K562 (cell line): ENCODE measurements around the gene HNRNPH3. TPM values are rescaled to one million over a fixed set of nuclear protein-coding genes. Genes with fewer than 3 reads are reported as not detected.

Experiments used
- CXXC5 ChIP-seq: fragments of 250-450 bp; sonication (Bioruptor Pico); IDR thresholded peaks from 2 replicates; pipeline ENCODE4 v1.8.0; 2022; ENCODE audit warnings: inconsistent platforms, mild to moderate bottlenecking, moderate library complexity
- DPF2 ChIP-seq: fragments of 450-650 bp; IDR thresholded peaks from 2 replicates; pipeline ENCODE4 v1.6.1; 2016
- HDAC8 ChIP-seq: fragments of 450-650 bp; IDR thresholded peaks from 2 replicates; pipeline ENCODE4 v1.6.1; 2016; ENCODE audit warnings: mild to moderate bottlenecking, missing genetic modification characterization, moderate library complexity, missing compliant biosample characterization
- HMGXB4 ChIP-seq: sonication (generic); formaldehyde crosslinking; IDR thresholded peaks from 2 replicates; pipeline ENCODE4 v1.8.1; 2023; ENCODE audit warnings: mild to moderate bottlenecking, missing genetic modification reagents
- HNRNPUL1 ChIP-seq: fragments of 200-400 bp; formaldehyde crosslinking; IDR thresholded peaks from 2 replicates; pipeline ENCODE4 v1.6.1; 2017; ENCODE audit warnings: low read length
- LCOR ChIP-seq: sonication (generic); formaldehyde crosslinking; IDR thresholded peaks from 2 replicates; pipeline ENCODE4 v1.8.0; 2022; ENCODE audit warnings: mild to moderate bottlenecking, missing genetic modification reagents
- POU5F1 ChIP-seq: fragments of 150-350 bp; IDR thresholded peaks from 2 replicates; pipeline ENCODE4 v1.6.1; 2014; ENCODE audit warnings: borderline replicate concordance, low read length, low read depth, mild to moderate bottlenecking; ENCODE audit not compliant: partially characterized antibody
- SLC30A9 ChIP-seq: fragments of 250-450 bp; sonication (Bioruptor Pico); IDR thresholded peaks from 2 replicates; pipeline ENCODE4 v1.8.0; 2022; ENCODE audit warnings: mild to moderate bottlenecking, moderate library complexity
- SREBF2 ChIP-seq: sonication (generic); formaldehyde crosslinking; IDR thresholded peaks from 2 replicates; pipeline ENCODE4 v1.4.0; 2020; ENCODE audit warnings: mild to moderate bottlenecking, missing genetic modification reagents
- THAP12 ChIP-seq: fragments of 250-450 bp; sonication (Bioruptor Pico); IDR thresholded peaks from 2 replicates; pipeline ENCODE4 v1.9.0; 2021; ENCODE audit warnings: mild to moderate bottlenecking, inconsistent platforms
- ZC3H8 ChIP-seq: fragments of 450-650 bp; IDR thresholded peaks from 2 replicates; pipeline ENCODE4 v1.6.1; 2017
- ZNF134 ChIP-seq: fragments of 250-450 bp; sonication (Bioruptor Pico); conservative IDR thresholded peaks from 2 replicates; pipeline ENCODE4 v1.4.0; 2020
- ZNF431 ChIP-seq: sonication (generic); formaldehyde crosslinking; IDR thresholded peaks from 2 replicates; pipeline ENCODE4 v1.8.0; 2022; ENCODE audit warnings: mild to moderate bottlenecking, missing genetic modification reagents
- ZNF583 ChIP-seq: fragments of 250-450 bp; sonication (Bioruptor Pico); IDR thresholded peaks from 2 replicates; pipeline ENCODE4 v1.4.0; 2020
- polyA plus RNA-seq, 8 experiments: library from polyadenylated mRNA; depleted of rRNA in 4 of 8; stranded (reverse) in 5 of 8; unstranded in 3 of 8; fragments of >200 nt; fragmentation: Nextera tagmentation in 2 of 8; fragmentation: Illumina TruSeq in 1 of 8; extraction: Ambion mirVana in 2 of 8; extraction: Trizol in 1 of 8; gene quantifications; 2 replicates each; pipeline versions ENCODE4 v1.2.1 to v1.2.3, GENCODE V29; 2011 to 2014; ENCODE audit warnings: inconsistent platforms in 1 of 8, missing spikeins in 1 of 8
- total RNA-seq, 7 experiments: library from RNA; depleted of rRNA in 6 of 7; stranded (reverse); fragments of >200 nt in 6 of 7; fragmentation: Illumina TruSeq in 2 of 7; extraction: Trizol in 2 of 7; gene quantifications; 2 replicates each; pipeline versions ENCODE4 v1.2.1 to v1.2.3, GENCODE V29; 2011 to 2021; ENCODE audit warnings: low replicate concordance in 1 of 7
- TF ChIP-seq, protein P1 (sequence below): fragments of 250-450 bp; sonication (Bioruptor Pico); IDR thresholded peaks from 2 replicates; pipeline ENCODE4 v1.8.0; 2022; ENCODE audit warnings: moderate library complexity, mild to moderate bottlenecking, inconsistent platforms
- TF ChIP-seq, protein P2 (sequence below): fragments of 450-650 bp; IDR thresholded peaks from 2 replicates; pipeline ENCODE4 v1.6.1; 2017; ENCODE audit warnings: antibody characterized with exemption, mild to moderate bottlenecking
- TF ChIP-seq, protein P3 (sequence below): sonication (generic); formaldehyde crosslinking; IDR thresholded peaks from 2 replicates; pipeline ENCODE4 v1.8.0; 2022; ENCODE audit warnings: missing genetic modification reagents, mild to moderate bottlenecking, borderline replicate concordance

The HNRNPH3 gene
- total and polyA plus RNA-seq, 9 of the 15 experiments (the other 6 are each of a cell fraction or from before 2014, with no cell fraction given) = 52.8 to 562 (median 152) TPM

DNA sequence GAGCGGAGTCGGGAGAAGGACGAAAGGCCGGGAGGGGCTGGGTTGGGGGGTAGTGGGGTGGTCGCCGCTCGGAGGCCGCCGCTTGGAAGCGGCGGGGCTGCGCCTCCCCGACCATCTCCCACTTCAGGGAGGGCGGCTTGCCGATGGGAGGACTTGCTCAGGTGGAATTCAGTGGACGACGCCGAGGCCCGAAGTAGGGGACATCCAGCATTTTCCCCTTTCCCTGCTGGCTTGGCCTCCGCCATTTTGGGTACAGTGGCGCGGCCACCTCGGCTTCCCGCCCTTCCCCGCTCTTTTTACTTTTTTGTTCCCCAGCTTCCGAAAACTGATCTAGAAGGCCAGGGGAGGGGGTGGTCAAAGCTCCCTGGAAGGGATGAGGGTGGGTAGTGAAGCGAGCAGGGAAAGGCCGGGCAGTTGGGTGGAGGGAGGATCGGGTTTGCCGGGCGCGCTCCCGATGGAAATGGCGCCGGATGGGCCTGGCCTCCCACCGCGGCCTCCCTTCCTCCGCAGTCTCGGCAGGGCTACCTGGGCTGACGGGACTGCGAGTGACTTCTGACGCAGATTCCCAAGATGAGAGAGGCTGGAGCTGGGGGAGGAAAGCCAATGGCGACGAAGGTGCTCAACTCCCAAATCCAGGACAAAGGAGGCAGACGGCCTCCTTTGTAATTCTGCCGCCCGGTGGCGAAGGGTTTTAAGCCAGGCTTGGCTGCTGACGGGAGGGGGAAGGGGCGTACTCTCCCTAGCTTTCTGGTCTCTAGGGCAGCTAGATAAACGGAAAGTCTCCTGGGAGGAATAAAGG, 594 bp downstream of the HNRNPH3 start, which contains the start of gene PBLD (continued):
- TF ChIP-seq ZC3H8 (no peak), ZNF583 (CRISPR knock-in tag) (peak; percentile 73), HNRNPUL1 (no peak), HMGXB4 (CRISPR knock-in tag) (no peak), ZNF134 (CRISPR knock-in tag) (no peak), POU5F1 (no peak), SLC30A9 (CRISPR knock-in tag) (no peak), HDAC8 (tag) (no peak), THAP12 (CRISPR knock-in tag) (0 out of 2 replicates have a peak, but pooled peaks have one; percentile 47), DPF2 (peak; percentile 62), SREBF2 (no peak), LCOR (CRISPR knock-in tag) (peak; percentile 88), CXXC5 (CRISPR knock-in tag) (peak; percentile 67), ZNF431 (CRISPR knock-in tag) (no peak; the same call in 1 of the 2 replicates)
- TF ChIP-seq, protein P1, sequence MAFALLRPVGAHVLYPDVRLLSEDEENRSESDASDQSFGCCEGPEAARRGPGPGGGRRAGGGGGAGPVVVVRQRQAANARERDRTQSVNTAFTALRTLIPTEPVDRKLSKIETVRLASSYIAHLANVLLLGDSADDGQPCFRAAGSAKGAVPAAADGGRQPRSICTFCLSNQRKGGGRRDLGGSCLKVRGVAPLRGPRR (CRISPR knock-in tag) = no peak; the same call in 1 of the 2 replicates
- TF ChIP-seq, protein P2, sequence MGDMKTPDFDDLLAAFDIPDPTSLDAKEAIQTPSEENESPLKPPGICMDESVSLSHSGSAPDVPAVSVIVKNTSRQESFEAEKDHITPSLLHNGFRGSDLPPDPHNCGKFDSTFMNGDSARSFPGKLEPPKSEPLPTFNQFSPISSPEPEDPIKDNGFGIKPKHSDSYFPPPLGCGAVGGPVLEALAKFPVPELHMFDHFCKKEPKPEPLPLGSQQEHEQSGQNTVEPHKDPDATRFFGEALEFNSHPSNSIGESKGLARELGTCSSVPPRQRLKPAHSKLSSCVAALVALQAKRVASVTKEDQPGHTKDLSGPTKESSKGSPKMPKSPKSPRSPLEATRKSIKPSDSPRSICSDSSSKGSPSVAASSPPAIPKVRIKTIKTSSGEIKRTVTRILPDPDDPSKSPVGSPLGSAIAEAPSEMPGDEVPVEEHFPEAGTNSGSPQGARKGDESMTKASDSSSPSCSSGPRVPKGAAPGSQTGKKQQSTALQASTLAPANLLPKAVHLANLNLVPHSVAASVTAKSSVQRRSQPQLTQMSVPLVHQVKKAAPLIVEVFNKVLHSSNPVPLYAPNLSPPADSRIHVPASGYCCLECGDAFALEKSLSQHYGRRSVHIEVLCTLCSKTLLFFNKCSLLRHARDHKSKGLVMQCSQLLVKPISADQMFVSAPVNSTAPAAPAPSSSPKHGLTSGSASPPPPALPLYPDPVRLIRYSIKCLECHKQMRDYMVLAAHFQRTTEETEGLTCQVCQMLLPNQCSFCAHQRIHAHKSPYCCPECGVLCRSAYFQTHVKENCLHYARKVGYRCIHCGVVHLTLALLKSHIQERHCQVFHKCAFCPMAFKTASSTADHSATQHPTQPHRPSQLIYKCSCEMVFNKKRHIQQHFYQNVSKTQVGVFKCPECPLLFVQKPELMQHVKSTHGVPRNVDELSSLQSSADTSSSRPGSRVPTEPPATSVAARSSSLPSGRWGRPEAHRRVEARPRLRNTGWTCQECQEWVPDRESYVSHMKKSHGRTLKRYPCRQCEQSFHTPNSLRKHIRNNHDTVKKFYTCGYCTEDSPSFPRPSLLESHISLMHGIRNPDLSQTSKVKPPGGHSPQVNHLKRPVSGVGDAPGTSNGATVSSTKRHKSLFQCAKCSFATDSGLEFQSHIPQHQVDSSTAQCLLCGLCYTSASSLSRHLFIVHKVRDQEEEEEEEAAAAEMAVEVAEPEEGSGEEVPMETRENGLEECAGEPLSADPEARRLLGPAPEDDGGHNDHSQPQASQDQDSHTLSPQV = no peak; the same call in 1 of the 2 replicates
- TF ChIP-seq, protein P3, sequence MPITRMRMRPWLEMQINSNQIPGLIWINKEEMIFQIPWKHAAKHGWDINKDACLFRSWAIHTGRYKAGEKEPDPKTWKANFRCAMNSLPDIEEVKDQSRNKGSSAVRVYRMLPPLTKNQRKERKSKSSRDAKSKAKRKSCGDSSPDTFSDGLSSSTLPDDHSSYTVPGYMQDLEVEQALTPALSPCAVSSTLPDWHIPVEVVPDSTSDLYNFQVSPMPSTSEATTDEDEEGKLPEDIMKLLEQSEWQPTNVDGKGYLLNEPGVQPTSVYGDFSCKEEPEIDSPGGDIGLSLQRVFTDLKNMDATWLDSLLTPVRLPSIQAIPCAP (CRISPR knock-in tag) = no peak; the same call in 1 of the 2 replicates
